Measurements from ENCODE around the gene AKT1.

Gene AKT1

DNA sequence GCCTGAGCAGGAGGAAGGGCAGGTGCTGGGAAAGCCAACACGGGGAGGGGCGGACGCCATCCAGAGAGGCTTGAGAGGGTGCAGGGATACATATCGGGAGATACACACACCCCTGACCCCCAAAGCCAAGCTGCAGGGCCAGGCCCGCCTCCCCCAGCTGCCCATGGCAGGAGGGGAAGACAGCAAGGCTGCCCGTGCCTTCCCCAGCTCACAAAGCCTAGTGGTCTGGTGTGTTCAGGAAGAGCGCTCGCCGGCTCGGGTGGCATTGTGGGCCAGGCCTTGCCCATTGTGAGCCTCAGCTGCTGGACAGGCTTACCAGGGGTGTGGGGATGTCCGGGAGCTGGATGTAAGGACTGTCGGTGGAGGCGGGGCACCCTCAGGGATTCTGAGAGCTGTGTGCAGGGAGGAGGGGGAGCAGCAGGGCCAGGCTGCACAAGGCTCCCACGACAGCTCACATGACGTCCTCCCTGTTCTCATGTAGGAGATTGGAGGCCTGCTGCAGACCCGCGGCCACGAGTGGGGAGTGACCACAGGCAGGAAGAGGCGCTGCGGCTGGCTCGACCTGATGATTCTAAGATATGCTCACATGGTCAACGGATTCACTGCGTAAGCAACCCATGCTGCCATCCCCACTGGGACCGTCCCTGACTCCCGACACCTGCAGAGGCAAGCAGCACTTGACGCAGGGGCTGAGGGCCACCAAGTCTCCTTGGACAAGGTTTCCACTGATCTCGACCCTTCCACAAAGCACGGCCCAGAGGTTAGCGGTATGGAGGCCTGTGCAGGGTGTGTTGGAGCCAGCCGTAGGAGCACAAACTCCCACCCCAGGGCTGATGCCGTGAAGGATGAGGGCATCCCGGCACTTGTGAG lies 52.7 kb downstream of the AKT1 start:
- Mint-ChIP-seq H3K9me3 (no peaks in the 10 kb centered on the region), H3K27me3 (ENCODE audit: low read depth) (no peaks in the 10 kb centered on the region), H3K36me3 (ENCODE audit: low read depth) (no peaks in the 10 kb centered on the region), H3K27ac (no peak overlapping the region), H3K4me3 (no peak overlapping the region), H3K4me1 (ENCODE audit: low read depth) (no peaks in the 10 kb centered on the region)

DNA sequence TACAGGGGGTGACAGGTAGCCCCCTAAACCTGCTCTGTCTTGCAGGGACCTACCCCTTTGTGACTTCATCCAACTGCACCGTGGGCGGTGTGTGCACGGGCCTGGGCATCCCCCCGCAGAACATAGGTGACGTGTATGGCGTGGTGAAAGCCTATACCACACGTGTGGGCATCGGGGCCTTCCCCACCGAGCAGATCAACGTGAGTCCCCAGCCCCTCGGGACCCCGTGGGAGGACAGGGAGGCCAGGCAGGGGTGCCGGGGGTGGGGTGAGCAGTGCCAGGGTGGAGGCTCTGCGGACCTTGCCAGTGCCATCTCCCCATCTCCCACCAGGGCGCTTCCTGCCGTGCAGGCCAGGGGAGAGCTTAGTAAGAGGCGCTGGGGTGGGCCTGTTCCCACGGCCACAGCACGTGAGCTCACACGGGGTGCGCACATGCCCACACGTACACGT lies 53.7 kb downstream of the AKT1 start:
- Mint-ChIP-seq H3K27me3 (ENCODE audit: low read depth) (no peaks in the 10 kb centered on the region), H3K36me3 (ENCODE audit: low read depth) (no peaks in the 10 kb centered on the region), H3K4me3 (no peak overlapping the region), H3K9me3 (no peaks in the 10 kb centered on the region), H3K4me1 (ENCODE audit: low read depth) (no peaks in the 10 kb centered on the region), H3K27ac (no peak overlapping the region)

DNA sequence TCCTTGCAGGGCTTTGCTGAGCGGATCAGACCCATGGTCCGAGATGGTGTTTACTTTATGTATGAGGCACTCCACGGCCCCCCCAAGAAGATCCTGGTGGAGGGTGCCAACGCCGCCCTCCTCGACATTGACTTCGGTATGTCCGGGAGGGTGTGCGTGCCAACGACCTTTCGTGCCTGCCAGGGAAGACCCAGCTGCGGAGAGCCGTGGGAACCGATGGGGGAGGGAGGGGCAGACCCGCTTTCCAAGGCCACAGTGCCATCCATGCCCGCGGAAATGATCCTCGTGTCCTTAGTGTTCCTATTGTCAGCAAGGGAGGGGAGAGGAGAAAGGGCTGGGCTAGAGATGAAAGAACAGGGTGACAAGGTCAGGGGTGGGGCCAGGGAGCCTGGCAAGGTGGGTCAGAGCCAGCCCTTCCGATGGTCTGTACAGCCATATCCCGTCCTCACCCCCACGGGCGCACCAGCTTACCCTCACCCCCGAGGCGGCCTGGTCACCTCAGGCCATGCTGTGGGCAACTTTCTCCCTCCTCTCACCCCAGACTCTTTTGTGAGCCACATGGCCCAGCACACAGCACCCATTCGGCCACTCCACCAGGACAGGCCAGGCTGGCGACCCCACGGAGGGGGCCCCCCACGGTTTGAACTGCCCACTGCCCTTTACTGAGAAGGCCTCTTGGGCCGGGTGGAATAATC lies 54.3 kb downstream of the AKT1 start:
- Mint-ChIP-seq H3K4me1 (ENCODE audit: low read depth) (no peaks in the 10 kb centered on the region), H3K27ac (no peak overlapping the region), H3K27me3 (ENCODE audit: low read depth) (no peaks in the 10 kb centered on the region), H3K4me3 (no peak overlapping the region), H3K36me3 (ENCODE audit: low read depth) (no peaks in the 10 kb centered on the region), H3K9me3 (no peaks in the 10 kb centered on the region)

DNA sequence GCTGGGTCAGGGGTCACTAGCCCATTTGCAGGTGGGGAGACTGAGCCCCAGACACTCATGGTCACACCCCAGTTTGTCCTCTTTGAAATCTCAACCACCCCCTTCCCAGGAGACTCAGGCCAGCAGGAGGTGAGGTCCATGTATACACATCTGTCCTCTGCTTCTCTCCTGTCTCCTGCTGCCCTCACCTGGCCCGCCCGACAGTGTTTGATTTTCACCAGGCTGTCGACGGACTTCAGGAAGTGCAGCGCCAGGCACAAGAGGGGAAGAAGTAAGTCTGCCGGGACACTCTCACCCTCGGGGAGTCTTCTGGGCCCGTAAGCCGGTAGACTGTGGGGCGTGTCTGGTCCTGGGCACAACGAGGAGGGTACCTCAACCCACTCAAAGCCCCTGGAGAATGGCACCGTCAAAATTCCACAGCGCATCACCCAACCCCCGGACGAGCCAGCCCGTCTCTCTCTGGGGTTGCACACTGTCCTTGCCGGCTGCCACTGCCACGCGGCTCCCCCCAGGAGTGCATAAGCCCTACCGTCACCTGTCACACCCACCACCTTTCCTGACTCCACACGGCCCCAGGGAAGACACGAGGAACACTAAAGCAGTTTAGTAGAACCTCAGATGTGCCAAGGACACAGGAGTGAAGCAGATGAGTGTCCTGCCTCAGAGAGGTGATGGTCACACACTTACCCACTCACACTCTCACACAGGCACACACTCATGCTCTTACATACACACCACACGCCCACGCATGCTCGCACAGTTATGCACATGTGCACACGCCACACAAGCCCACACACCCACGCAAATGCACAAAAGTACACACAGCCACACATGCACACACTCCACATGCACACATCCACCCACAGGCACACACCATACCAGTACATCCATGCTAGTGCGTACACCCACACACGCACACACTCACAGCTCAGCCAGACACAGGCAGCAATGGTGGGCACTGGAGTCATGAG lies 55.7 kb downstream of the AKT1 start:
- no peaks in the 10 kb centered on the region for H3K4me1 Mint-ChIP-seq (ENCODE audit: low read depth)
- H3K27me3 Mint-ChIP-seq (ENCODE audit: low read depth): no peaks in the 10 kb centered on the region
- no peak overlapping the region for H3K27ac Mint-ChIP-seq
- H3K9me3 Mint-ChIP-seq: no peaks in the 10 kb centered on the region
- H3K36me3 Mint-ChIP-seq (ENCODE audit: low read depth): no peaks in the 10 kb centered on the region
- H3K4me3 Mint-ChIP-seq: no peak overlapping the region

DNA sequence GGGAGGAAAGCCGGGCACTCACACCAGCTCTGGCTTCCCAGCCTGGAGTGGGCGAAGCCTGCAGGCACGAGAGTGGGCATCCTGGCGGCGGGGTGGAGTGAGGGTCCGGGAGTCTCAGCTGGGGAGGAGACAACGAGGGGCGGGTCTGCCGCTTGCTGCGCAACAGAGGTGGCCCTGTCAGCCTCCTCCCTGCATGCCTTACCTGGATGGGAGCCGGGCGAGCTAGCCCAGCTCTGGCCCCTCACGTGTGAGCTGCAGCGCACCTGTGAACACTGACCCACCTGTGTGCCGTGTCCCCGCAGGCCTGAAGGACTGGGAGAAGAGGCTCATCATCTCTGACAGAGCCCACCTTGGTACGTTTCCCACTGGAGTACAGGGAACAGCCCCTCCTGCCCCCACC lies 56.5 kb downstream of the AKT1 start:
- Mint-ChIP-seq H3K4me3 (no peak overlapping the region), H3K9me3 (no peaks in the 10 kb centered on the region), H3K4me1 (ENCODE audit: low read depth) (no peaks in the 10 kb centered on the region), H3K36me3 (ENCODE audit: low read depth) (no peaks in the 10 kb centered on the region), H3K27ac (no peak overlapping the region), H3K27me3 (ENCODE audit: low read depth) (no peaks in the 10 kb centered on the region)

DNA sequence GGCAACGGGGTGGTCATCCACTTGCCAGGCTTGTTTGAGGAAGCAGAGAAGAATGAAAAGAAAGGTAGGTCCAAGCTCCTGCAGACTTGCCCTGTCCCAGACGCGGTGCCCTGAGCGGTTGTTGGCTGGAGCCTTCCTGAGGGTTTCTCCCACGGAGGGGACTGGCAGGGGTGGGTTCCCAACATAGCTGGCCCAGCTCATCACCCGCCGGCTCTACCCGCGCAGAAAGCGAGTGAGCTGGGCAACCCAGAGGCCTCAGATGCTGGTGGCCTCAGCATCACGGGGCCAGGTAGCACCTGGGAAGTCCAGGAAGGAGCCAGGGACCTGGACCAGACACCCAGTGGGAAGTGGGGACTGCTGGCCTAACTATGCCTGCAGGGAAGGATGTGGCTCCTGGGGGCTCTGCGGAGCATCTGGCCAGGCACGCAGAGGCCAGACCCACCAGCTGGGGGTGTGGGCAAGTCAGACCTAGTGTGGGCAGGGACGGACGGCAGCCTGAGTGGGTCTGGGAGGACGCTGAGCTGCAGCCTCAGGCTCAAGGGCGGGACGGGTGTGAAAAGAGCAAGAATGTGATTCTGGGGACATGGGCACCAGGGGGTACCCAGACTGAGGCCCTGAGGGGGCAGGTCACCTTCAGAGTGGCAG lies 57.1 kb downstream of the AKT1 start:
- Mint-ChIP-seq H3K9me3 (no peaks in the 10 kb centered on the region), H3K4me3 (no peak overlapping the region), H3K27ac (no peak overlapping the region), H3K36me3 (ENCODE audit: low read depth) (no peaks in the 10 kb centered on the region), H3K4me1 (ENCODE audit: low read depth) (no peaks in the 10 kb centered on the region), H3K27me3 (ENCODE audit: low read depth) (no peaks in the 10 kb centered on the region)

DNA sequence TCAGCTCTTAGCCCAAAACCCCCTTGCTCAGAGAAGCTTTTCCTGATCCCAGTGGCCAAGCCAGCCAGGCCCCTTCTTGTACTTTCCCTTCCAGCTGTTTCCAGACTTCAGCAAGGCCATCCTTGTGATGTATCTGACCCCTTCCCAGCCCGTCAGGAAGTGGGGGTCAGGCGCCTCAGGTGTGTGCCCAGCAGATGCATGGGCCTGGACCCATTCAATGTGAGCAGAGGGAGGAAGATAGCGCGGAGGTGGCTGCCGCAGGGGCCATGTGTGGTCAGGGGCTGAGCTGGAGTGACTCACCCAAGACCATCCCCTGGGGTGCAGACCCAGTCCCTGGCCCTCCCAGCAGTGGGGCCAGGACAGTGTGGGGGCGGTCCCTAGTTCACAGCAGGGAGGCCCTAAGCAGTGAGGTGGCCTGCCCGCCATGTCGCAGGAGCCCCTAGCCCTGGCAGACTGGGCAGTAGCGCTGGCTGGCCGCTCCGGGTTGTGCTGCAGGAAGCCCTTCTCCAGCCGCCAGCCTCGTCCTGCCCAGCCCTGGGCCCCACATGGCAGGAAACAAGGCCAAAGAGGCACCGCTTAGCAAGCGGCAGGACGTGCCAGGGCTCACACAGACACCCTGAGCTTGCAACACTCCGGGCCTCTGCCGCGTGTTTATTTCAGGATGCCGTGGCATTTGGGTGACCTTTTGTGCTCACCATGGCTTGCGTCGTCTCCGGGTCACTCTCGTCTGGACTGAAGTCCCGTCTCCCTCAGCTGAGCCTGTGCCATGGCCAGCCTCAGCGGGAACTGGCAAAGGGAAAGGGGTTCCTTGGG lies 59.5 kb downstream of the AKT1 start:
- Mint-ChIP-seq H3K4me1 (ENCODE audit: low read depth) (no peaks in the 10 kb centered on the region), H3K27me3 (ENCODE audit: low read depth) (no peaks in the 10 kb centered on the region), H3K9me3 (no peaks in the 10 kb centered on the region), H3K27ac (no peak overlapping the region), H3K4me3 (no peak overlapping the region), H3K36me3 (ENCODE audit: low read depth) (no peaks in the 10 kb centered on the region)

DNA sequence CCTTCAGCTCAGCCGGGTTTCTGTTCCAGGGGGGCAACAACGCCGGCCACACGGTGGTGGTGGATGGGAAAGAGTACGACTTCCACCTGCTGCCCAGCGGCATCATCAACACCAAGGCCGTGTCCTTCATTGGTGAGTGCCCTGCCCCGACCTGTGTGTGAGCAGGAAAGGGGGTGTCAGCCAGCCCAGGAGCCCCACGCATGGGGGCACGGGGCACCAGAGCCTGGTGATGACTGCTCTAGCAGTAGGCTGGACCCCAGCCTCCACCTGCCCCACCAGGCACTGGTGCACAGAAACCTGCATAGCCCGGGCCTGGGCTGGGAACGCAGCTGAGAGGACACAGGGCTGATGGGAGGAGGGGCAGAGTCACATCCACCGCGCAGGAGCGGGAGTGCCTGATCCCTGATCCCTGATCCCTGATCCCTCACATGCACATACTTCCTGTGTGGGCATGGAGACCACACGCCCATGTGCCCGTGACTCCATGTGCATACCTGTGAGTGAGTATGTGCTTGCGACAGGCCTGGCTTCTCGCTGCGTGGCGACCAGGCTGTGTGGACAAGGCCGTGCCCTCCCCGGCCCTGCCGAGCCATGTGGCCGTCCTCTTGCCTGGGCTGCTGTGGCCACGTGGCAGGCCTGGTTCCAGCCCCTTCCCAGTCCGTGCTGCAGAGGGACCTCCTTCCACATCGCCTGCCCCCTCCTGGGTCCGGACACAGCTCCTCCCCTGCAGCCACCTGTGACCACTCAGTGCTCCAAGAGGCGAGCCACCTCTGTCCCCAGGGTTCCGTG lies 60.4 kb downstream of the AKT1 start:
- H3K36me3 Mint-ChIP-seq (ENCODE audit: low read depth): no peaks in the 10 kb centered on the region
- H3K4me1 Mint-ChIP-seq (ENCODE audit: low read depth): no peaks in the 10 kb centered on the region
- H3K9me3 Mint-ChIP-seq: no peaks in the 10 kb centered on the region
- H3K27me3 Mint-ChIP-seq (ENCODE audit: low read depth): no peaks in the 10 kb centered on the region
- no peak overlapping the region for H3K27ac Mint-ChIP-seq
- no peak overlapping the region for H3K4me3 Mint-ChIP-seq

DNA sequence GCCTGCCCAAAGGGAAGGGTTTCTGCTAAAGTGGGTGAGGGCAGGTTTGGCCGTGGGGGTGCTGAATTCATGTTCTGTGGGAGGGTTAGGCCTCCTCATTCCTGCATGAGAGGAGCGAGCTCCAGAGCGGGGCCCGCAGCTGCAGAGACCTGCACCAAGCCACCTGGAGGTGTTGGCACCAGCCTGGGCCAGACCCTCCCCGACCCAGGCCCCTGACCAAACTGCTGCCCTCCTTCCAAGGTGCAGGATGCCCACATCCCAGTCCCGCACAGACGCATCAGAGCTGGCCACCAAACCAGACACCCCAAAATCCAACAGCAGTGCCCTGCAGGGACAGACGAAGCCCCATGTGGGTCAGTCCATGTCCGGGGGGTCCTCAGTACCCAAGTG lies 61.0 kb downstream of the AKT1 start:
- H3K4me1 Mint-ChIP-seq (ENCODE audit: low read depth): no peaks in the 10 kb centered on the region
- no peak overlapping the region for H3K27ac Mint-ChIP-seq
- no peaks in the 10 kb centered on the region for H3K36me3 Mint-ChIP-seq (ENCODE audit: low read depth)
- H3K9me3 Mint-ChIP-seq: no peaks in the 10 kb centered on the region
- no peaks in the 10 kb centered on the region for H3K27me3 Mint-ChIP-seq (ENCODE audit: low read depth)
- no peak overlapping the region for H3K4me3 Mint-ChIP-seq

DNA sequence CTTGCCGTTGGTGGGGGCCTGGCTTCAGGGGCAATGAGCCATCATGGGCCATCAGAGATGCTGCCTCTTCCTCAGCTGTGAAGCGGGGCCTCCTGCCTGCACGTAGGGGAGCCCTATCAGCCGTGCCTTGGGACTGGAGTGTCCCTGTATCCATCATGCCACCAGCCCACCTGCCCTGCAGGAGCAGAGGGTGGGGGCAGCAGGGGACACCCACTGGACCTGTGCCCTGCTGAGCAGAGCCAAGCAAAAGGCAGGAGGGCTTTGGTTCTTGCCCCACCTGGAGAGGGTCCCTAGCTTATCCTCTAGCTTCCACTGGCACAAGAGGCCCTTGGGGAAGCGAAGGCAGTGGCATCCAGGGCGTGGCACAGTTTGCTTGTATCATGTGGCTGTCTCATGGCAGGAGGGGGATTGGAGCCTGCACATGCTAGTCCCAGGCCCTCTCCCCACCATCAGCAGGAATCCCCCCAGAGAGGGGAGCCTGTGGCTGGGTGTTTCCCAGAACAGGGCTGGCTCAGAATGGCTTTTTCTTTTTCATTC lies 61.4 kb downstream of the AKT1 start:
- H3K9me3 Mint-ChIP-seq: no peaks in the 10 kb centered on the region
- no peak overlapping the region for H3K27ac Mint-ChIP-seq
- H3K4me1 Mint-ChIP-seq (ENCODE audit: low read depth): no peaks in the 10 kb centered on the region
- H3K27me3 Mint-ChIP-seq (ENCODE audit: low read depth): no peaks in the 10 kb centered on the region
- no peak overlapping the region for H3K4me3 Mint-ChIP-seq
- H3K36me3 Mint-ChIP-seq (ENCODE audit: low read depth): no peaks in the 10 kb centered on the region

DNA sequence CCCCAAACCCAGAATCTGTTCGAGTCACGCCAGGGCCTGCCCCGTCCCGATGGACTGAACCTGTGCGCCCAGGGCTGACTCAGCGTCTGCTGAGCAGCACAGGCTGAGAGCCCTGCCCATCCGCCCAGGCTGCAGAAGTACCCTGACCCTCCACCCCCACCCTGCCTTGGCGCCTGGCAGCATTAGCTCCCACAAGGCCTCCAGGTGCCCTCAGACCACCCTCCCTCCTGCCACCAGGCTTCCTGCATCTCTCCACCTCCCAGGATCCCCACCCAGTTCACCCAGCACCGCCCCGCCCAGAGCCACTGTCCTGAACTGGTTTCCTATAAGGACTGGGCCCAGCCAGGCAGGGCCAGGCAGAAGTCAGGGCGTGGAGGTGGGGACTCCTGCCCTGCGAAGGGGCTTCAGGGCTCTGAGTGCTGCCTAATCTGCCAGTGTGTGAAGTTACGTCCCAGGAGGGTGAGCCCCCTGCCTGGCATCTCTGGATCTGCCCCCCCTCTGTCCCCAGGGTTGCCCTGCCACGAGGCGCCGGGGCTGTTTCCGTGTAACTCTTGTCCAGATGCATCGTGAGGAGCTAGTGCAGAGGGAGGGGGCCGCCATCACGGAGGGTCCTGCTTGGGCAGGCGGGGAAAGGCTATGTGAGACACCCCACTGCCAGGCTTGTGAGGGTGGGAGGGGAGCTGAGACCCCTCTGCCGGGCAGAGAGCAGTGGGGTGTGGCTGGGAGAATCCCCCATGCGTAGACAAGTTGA lies 62.4 kb downstream of the AKT1 start:
- Mint-ChIP-seq H3K4me1 (ENCODE audit: low read depth) (no peaks in the 10 kb centered on the region), H3K4me3 (no peak overlapping the region), H3K27me3 (ENCODE audit: low read depth) (no peaks in the 10 kb centered on the region), H3K27ac (no peak overlapping the region), H3K36me3 (ENCODE audit: low read depth) (no peaks in the 10 kb centered on the region), H3K9me3 (no peaks in the 10 kb centered on the region)

DNA sequence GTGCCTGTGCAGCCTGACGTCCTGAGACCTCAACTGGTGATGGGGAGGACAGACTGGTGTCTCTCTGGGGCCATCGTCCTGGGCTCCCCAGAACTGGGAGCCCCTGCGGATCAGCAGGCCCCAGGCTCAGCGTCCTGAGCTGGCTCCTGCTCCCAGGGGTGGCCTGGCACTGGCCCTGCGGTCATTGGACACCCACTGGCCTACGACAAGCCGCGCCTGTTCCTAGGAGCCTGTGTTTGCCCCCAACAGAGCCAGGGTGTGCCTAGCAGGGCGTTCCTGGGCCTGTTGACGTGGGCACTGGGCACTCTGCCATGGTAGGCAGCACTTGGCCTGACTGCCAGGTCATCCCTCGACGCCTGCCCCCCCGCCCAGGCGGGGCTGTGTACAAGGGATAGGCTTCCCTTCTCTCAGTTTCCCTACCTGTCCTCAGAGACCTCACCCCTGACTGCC lies 63.2 kb downstream of the AKT1 start:
- Mint-ChIP-seq H3K36me3 (ENCODE audit: low read depth) (no peaks in the 10 kb centered on the region), H3K4me1 (ENCODE audit: low read depth) (no peaks in the 10 kb centered on the region), H3K4me3 (no peak overlapping the region), H3K27me3 (ENCODE audit: low read depth) (no peaks in the 10 kb centered on the region), H3K27ac (no peak overlapping the region), H3K9me3 (no peaks in the 10 kb centered on the region)
